Body of pancreas (tissue), 4 donors: Measurements from ENCODE around the gene SYT2. TPM values are rescaled to one million over a fixed set of nuclear protein-coding genes. Genes with fewer than 3 reads are reported as not detected.
"Not testable (repeated sequence)": the region's sequence is repeated elsewhere in the genome, so short reads cannot be mapped to it uniquely, and the experiment has no call there.

Source experiments
- ATAC-seq: fragments of 150-250 bp; one replicate; pipeline ENCODE4 v1.9.1; 2016
- DNase-seq, 4 donors: peaks; one replicate each; pipeline ENCODE4 v3.0.0-alpha.2; 2019
- H3K27ac ChIP-seq, 4 donors: fragments of 200-600 bp; sonication (generic); 1 replicate in 3 of 4; 2 replicates in 1 of 4; pipeline versions ENCODE4 v1.5.1 to v1.6.1; 2016 to 2019; ENCODE audit warnings: mild to moderate bottlenecking in 1 of 4, mixed read lengths in 1 of 4, moderate library complexity in 1 of 4
- H3K27me3 ChIP-seq, 2 donors: fragments of 200-600 bp; sonication (generic); one replicate each; pipeline ENCODE4 v1.6.0; 2016; ENCODE audit warnings: mild to moderate bottlenecking in 1 of 2
- H3K36me3 ChIP-seq, 2 donors: fragments of 200-600 bp; sonication (generic); replicated peaks in 1 of 2; 2 replicates each; pipeline ENCODE4 v1.5.1; 2016; ENCODE audit warnings: low read depth in 2 of 2; ENCODE audit not compliant: insufficient read depth in 1 of 2
- H3K4me1 ChIP-seq: fragments of 200-600 bp; sonication (generic); one replicate; pipeline ENCODE4 v1.6.0; 2016
- H3K4me3 ChIP-seq, 2 donors: fragments of 200-600 bp; sonication (generic); 1 replicate in 1 of 2; 2 replicates in 1 of 2; pipeline ENCODE4 v1.5.1; 2016 to 2019
- H3K9me3 ChIP-seq, 3 donors: fragments of 200-600 bp; sonication (generic); 1 replicate in 2 of 3; 2 replicates in 1 of 3; pipeline ENCODE4 v1.5.1; 2016
- POLR2A ChIP-seq, 3 donors: fragments of 450-650 bp; IDR thresholded peaks; one replicate each; pipeline ENCODE4 v1.6.1; 2016; ENCODE audit warnings: antibody characterized with exemption in 3 of 3, mild to moderate bottlenecking in 2 of 3
- WGBS, 2 donors: methylation state at CpG; one replicate each; pipeline ENCODE4 v1.1.5; 2017; 5-methylcytosine and 5-hydroxymethylcytosine counted together
- intact Hi-C: fragments of 100-400 bp; cut with DNase I; formaldehyde crosslinking; loops from one replicate; pipeline ENCODE4 v1.15.1; 2023
- total RNA-seq, 2 donors: library from RNA; depleted of rRNA; stranded (reverse); fragments of >200 nt; gene quantifications; one replicate each; pipeline ENCODE4 v1.1.0, GENCODE V29; 2016
- TF ChIP-seq, protein P1 (sequence below), 7 experiments: fragments of 450-650 bp in 4 of 7; fragments of 200-600 bp in 3 of 7; sonication (generic) in 3 of 7; IDR thresholded peaks; one replicate each; pipeline ENCODE4 v1.5.1; 2016 to 2019; ENCODE audit warnings: antibody characterized with exemption in 7 of 7

SYT2 gene
- total RNA-seq, 2 donors from 2014 or later: not detected

GRCh38 chr1:202586871-202587270 is 123.4 kb downstream of the SYT2 start:
- DNase-seq (no peak), ATAC-seq (no peak)
- Histone ChIP-seq H3K9me3 (no peaks in the 10 kb centered on the region), H3K27me3 (no peaks in the 10 kb centered on the region), H3K4me3 (no peak overlapping the region), H3K4me1 (peaks cover 11% of the 10 kb centered on the region), H3K36me3 (no peaks in the 10 kb centered on the region), H3K27ac (peak overlapping the region in 2 of 4 donors; percentile 24 to 47)
- 100% methylated on average over 1 of the region's 1 CpG for WGBS, 2 donors
- TF ChIP-seq POLR2A (IDR thresholded peaks at IDR 0.05): no peak
- TF ChIP-seq, protein P1, sequence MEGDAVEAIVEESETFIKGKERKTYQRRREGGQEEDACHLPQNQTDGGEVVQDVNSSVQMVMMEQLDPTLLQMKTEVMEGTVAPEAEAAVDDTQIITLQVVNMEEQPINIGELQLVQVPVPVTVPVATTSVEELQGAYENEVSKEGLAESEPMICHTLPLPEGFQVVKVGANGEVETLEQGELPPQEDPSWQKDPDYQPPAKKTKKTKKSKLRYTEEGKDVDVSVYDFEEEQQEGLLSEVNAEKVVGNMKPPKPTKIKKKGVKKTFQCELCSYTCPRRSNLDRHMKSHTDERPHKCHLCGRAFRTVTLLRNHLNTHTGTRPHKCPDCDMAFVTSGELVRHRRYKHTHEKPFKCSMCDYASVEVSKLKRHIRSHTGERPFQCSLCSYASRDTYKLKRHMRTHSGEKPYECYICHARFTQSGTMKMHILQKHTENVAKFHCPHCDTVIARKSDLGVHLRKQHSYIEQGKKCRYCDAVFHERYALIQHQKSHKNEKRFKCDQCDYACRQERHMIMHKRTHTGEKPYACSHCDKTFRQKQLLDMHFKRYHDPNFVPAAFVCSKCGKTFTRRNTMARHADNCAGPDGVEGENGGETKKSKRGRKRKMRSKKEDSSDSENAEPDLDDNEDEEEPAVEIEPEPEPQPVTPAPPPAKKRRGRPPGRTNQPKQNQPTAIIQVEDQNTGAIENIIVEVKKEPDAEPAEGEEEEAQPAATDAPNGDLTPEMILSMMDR (IDR thresholded peaks at IDR 0.05): no peak
- intact Hi-C loops: no loop called here

- H3K9me3 ChIP-seq: no peaks in the 10 kb centered on the region
- 65 to 74% methylated on average over 4 of the region's 4 CpGs for WGBS, 2 donors
- TF ChIP-seq POLR2A (IDR thresholded peaks at IDR 0.05): no peak
- TF ChIP-seq, protein P1 (IDR thresholded peaks at IDR 0.05): no peak
- H3K27me3 ChIP-seq: no peaks in the 10 kb centered on the region
- H3K27ac ChIP-seq: peak overlapping the region; percentile 0 to 47 (median 22)
- no peak overlapping the region for H3K4me3 ChIP-seq
- intact Hi-C loops: no loop called here
- ATAC-seq (no peak), DNase-seq (peak; percentile 22 to 51 (median 32))
- H3K36me3 ChIP-seq: no peaks in the 10 kb centered on the region
- H3K4me1 ChIP-seq: peaks cover 11% of the 10 kb centered on the region
Observed at GRCh38 chr1:202586018-202586821, 124.0 kb downstream of the SYT2 start.

- Histone ChIP-seq H3K36me3 (no peaks in the 10 kb centered on the region), H3K4me3 (no peak overlapping the region), H3K27me3 (no peaks in the 10 kb centered on the region), H3K27ac (peak overlapping the region in 2 of 4 donors; percentile 24 to 47), H3K4me1 (peaks cover 11% of the 10 kb centered on the region), H3K9me3 (no peaks in the 10 kb centered on the region)
- DNase-seq (no peak), ATAC-seq (no peak)
- intact Hi-C loops: no loop called here
- no peak for TF ChIP-seq POLR2A (IDR thresholded peaks at IDR 0.05)
- TF ChIP-seq, protein P1 (IDR thresholded peaks at IDR 0.05): no peak
Observed at GRCh38 chr1:202585590-202585933, 124.7 kb downstream of the SYT2 start.

DNA sequence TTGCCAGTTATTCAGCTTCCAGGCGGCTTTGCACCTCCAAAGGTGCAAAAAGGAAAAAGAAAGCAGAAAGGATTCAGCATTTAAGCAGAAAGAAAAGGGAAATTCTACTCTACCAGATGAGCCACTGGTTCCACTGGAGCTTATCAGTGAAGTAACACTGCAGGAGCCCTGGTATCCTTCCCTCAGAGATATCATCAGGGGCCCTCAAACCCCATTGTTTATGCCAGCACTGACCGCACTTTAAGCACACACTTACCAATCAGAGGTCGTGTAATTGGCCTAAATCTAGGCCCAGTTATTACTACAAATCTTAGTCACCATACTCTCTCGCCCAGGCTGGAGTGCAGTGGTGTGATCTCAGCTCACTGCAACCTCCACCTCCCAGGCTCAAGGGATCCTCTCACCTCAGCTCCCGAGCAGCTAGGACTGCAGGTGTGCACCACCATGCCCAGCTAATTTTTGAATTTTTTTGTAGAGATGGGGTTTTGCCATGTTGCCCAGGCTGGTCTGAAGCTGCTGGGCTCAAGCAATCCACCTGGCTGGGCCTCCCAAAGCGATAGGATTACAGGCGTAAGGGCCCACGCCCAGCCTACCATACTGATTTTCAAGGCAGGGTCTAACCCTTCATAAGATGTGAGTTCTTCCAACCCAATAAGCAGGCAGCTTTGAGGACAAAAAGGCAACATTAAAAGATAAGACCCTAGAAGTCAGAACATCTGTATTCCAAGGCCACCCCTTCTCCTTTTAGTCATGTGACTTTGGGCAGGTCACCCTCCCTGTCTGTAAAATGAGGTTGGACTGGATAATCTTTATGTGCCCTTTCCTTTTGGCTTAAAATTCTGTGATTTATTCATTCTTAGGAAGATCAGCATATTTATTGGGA is 125.3 kb downstream of the SYT2 start:
- Histone ChIP-seq H3K9me3 (no peaks in the 10 kb centered on the region), H3K27ac (peak overlapping the region in 1 of 4 donors; percentile 47), H3K27me3 (no peaks in the 10 kb centered on the region), H3K36me3 (no peaks in the 10 kb centered on the region), H3K4me3 (no peak overlapping the region), H3K4me1 (peaks cover 11% of the 10 kb centered on the region)
- 90 to 92% methylated on average over 8 of the region's 8 CpGs for WGBS, 2 donors
- no peak for TF ChIP-seq POLR2A (IDR thresholded peaks at IDR 0.05)
- TF ChIP-seq, protein P1 (IDR thresholded peaks at IDR 0.05): no peak
- ATAC-seq (no peak), DNase-seq (no peak)
- intact Hi-C loops: no loop called here

DNA sequence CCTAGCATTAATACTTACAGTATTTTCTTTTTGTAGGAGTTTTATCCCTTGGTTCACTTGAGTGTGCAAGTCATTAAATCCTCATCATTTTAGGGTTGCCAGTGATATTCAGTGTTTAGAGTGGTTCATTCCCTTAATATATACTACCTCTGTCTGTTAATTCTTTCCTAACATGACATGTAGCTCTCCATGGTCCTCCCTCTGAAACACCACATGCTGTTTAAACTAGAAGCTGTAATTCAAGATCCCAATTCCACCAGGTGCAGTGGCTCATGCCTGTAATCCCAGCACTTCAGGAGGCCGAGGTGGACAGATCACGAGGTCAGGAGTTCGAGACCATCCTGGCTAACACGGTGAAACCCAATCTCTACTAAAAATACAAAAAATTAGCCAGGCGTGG is 127.9 kb downstream of the SYT2 start:
- H3K27ac ChIP-seq, H3K4me3 ChIP-seq, H3K36me3 ChIP-seq, H3K9me3 ChIP-seq, H3K4me1 ChIP-seq, DNase-seq, H3K27me3 ChIP-seq, ATAC-seq, intact Hi-C loops: not testable (repeated sequence)
- 91 to 92% methylated on average over 5 of the region's 5 CpGs for WGBS, 2 donors
